Measurements from ENCODE around the gene MARCKS.

DNA sequence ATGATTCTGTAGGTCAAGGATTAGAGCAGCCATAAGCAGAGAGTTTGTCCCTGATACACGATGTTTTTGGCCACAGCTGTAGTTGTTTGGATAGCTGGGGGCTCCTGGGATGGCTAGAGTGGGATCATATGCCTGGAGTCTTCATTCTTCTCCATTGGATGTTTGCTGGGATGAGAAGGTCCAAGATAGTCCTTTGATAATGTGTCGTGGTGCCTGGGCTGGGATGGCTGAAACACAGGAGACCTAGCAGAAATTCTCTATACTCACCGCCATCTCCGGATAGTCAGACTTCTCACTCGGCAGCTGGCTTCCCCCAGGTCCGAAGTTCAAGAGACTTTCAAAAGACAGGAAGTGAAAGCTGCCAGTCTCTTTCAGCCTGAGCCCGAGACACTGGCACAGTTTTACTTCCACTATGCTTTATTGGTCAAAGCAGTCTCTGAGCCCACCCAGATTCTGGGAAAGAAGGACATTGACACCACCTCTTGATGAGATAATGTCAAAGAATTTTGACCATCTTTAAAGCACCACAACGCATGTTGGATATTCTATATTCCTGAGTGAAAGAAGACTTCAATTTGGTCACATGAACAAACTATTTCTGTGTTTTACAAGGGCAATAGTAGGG is 16.0 kb downstream of the MARCKS start:
- TF ChIP-seq, protein P1, sequence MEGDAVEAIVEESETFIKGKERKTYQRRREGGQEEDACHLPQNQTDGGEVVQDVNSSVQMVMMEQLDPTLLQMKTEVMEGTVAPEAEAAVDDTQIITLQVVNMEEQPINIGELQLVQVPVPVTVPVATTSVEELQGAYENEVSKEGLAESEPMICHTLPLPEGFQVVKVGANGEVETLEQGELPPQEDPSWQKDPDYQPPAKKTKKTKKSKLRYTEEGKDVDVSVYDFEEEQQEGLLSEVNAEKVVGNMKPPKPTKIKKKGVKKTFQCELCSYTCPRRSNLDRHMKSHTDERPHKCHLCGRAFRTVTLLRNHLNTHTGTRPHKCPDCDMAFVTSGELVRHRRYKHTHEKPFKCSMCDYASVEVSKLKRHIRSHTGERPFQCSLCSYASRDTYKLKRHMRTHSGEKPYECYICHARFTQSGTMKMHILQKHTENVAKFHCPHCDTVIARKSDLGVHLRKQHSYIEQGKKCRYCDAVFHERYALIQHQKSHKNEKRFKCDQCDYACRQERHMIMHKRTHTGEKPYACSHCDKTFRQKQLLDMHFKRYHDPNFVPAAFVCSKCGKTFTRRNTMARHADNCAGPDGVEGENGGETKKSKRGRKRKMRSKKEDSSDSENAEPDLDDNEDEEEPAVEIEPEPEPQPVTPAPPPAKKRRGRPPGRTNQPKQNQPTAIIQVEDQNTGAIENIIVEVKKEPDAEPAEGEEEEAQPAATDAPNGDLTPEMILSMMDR (IDR thresholded peaks at IDR 0.05; ENCODE audit: extremely low read depth in 1 of 2, insufficient read depth in 1 of 2, low read depth in 1 of 2, low read length in 2 of 2), result no peak
- TF ChIP-seq POLR2A (IDR thresholded peaks at IDR 0.05; ENCODE audit: low read depth, low read length) (no peak), EZH2 (IDR thresholded peaks at IDR 0.05; ENCODE audit: borderline replicate concordance, low read depth, low read length, severe bottlenecking) (no peak), POLR2AphosphoS5 (IDR thresholded peaks at IDR 0.05; ENCODE audit: insufficient read depth, low read depth, low read length) (no peak), JUN (IDR thresholded peaks at IDR 0.05; ENCODE audit: borderline replicate concordance, insufficient read depth, insufficient read length, low read depth) (no peak), GATA2 (IDR thresholded peaks at IDR 0.05; ENCODE audit: insufficient read depth, insufficient read length, low read depth, low read length) (no peak), FOS (IDR thresholded peaks at IDR 0.05; ENCODE audit: borderline replicate concordance, insufficient read depth, low read length) (no peak)

All from endothelial cell of umbilical vein (primary cell).